K562 (cell line): ENCODE data around the gene TEX30. TPM values are rescaled to one million over a fixed set of nuclear protein-coding genes. Genes with fewer than 3 reads are reported as not detected.

Experiments used
- CHAMP1 ChIP-seq: fragments of 450-650 bp; IDR thresholded peaks from 2 replicates; pipeline ENCODE4 v1.6.1; 2016; ENCODE audit warnings: mild to moderate bottlenecking
- CREB1 ChIP-seq, 2 experiments: sonication (generic) in 1 of 2; formaldehyde crosslinking in 1 of 2; IDR thresholded peaks; 2 replicates each; pipeline versions ENCODE4 v1.6.1 to v1.8.0; 2012 to 2022; ENCODE audit warnings: inconsistent platforms in 1 of 2, mild to moderate bottlenecking in 1 of 2, missing genetic modification reagents in 1 of 2, moderate library complexity in 1 of 2
- CXXC5 ChIP-seq: fragments of 250-450 bp; sonication (Bioruptor Pico); IDR thresholded peaks from 2 replicates; pipeline ENCODE4 v1.8.0; 2022; ENCODE audit warnings: inconsistent platforms, mild to moderate bottlenecking, moderate library complexity
- ELF1 ChIP-seq: fragments of 200-800 bp; sonication (Bioruptor generic); IDR thresholded peaks from 2 replicates; pipeline ENCODE4 v1.6.1; 2016; ENCODE audit warnings: missing genetic modification characterization, missing compliant biosample characterization
- FOXO4 ChIP-seq: fragments of 450-650 bp; formaldehyde crosslinking; IDR thresholded peaks from 2 replicates; pipeline ENCODE4 v1.4.0; 2020; ENCODE audit warnings: mild to moderate bottlenecking, moderate library complexity
- FUS ChIP-seq: fragments of 200-400 bp; formaldehyde crosslinking; optimal IDR thresholded peaks from 2 replicates; pipeline ENCODE3; 2017; ENCODE audit warnings: low read depth, low read length
- HMGN3 ChIP-seq: IDR thresholded peaks from 2 replicates; pipeline ENCODE4 v1.6.1; 2011; ENCODE audit warnings: borderline replicate concordance, low read depth, mild to moderate bottlenecking, mixed read lengths, low read length; ENCODE audit not compliant: insufficient read length; ENCODE audit errors: extremely low read depth
- MBD2 ChIP-seq: sonication (generic); IDR thresholded peaks from 2 replicates; pipeline ENCODE4 v1.6.1; 2016; ENCODE audit warnings: low read depth, borderline replicate concordance
- NR2C2 ChIP-seq, 2 experiments: fragments of 200-800 bp in 1 of 2; sonication (Bioruptor generic) in 1 of 2; sonication (generic) in 1 of 2; formaldehyde crosslinking in 1 of 2; IDR thresholded peaks; 2 replicates each; pipeline versions ENCODE4 v1.6.1 to v1.8.0; 2016 to 2022; ENCODE audit warnings: mild to moderate bottlenecking in 1 of 2, missing compliant biosample characterization in 1 of 2, missing genetic modification characterization in 1 of 2, missing genetic modification reagents in 1 of 2
- RBFOX2 ChIP-seq: fragments of 200-400 bp; formaldehyde crosslinking; IDR thresholded peaks from 2 replicates; pipeline ENCODE4 v1.6.1; 2017; ENCODE audit warnings: low read depth, mild to moderate bottlenecking, low read length, moderate library complexity
- TFE3 ChIP-seq: fragments of 450-650 bp; formaldehyde crosslinking; IDR thresholded peaks from 2 replicates; pipeline ENCODE4 v1.4.0; 2020; ENCODE audit warnings: mild to moderate bottlenecking, mixed read lengths
- TRIM24 ChIP-seq, 2 experiments: fragments of 450-650 bp; IDR thresholded peaks; 2 replicates each; pipeline ENCODE4 v1.6.1; 2016
- VEZF1 ChIP-seq: fragments of 200-800 bp; sonication (Bioruptor generic); IDR thresholded peaks from 2 replicates; pipeline ENCODE4 v1.6.1; 2017; ENCODE audit warnings: missing genetic modification characterization, missing compliant biosample characterization
- ZNF395 ChIP-seq: fragments of 200-800 bp; sonication (Bioruptor generic); IDR thresholded peaks from 2 replicates; pipeline ENCODE4 v1.6.1; 2017; ENCODE audit warnings: missing genetic modification characterization, missing compliant biosample characterization
- ZNF431 ChIP-seq: sonication (generic); formaldehyde crosslinking; IDR thresholded peaks from 2 replicates; pipeline ENCODE4 v1.8.0; 2022; ENCODE audit warnings: mild to moderate bottlenecking, missing genetic modification reagents
- ZNF696 ChIP-seq: fragments of 250-450 bp; sonication (Bioruptor Pico); conservative IDR thresholded peaks from 2 replicates; pipeline ENCODE4 v1.4.0; 2020; ENCODE audit warnings: mild to moderate bottlenecking, moderate library complexity
- polyA plus RNA-seq, 8 experiments: library from polyadenylated mRNA; depleted of rRNA in 4 of 8; stranded (reverse) in 5 of 8; unstranded in 3 of 8; fragments of >200 nt; fragmentation: Nextera tagmentation in 2 of 8; fragmentation: Illumina TruSeq in 1 of 8; extraction: Ambion mirVana in 2 of 8; extraction: Trizol in 1 of 8; gene quantifications; 2 replicates each; pipeline versions ENCODE4 v1.2.1 to v1.2.3, GENCODE V29; 2011 to 2014; ENCODE audit warnings: inconsistent platforms in 1 of 8, missing spikeins in 1 of 8
- total RNA-seq, 7 experiments: library from RNA; depleted of rRNA in 6 of 7; stranded (reverse); fragments of >200 nt in 6 of 7; fragmentation: Illumina TruSeq in 2 of 7; extraction: Trizol in 2 of 7; gene quantifications; 2 replicates each; pipeline versions ENCODE4 v1.2.1 to v1.2.3, GENCODE V29; 2011 to 2021; ENCODE audit warnings: low replicate concordance in 1 of 7

Gene TEX30
- total and polyA plus RNA-seq, 9 of the 15 experiments (the other 6 are each of a cell fraction or from before 2014, with no cell fraction given) = 24.1 to 143 (median 37.3) TPM

- no peak for TF ChIP-seq FOXO4
- no peak for TF ChIP-seq TFE3 (CRISPR knock-in tag)
- peak; percentile 99 for TF ChIP-seq MBD2
- TF ChIP-seq CHAMP1 = no peak
- peak; percentile 54; the same call in 1 of the 2 replicates for TF ChIP-seq ELF1 (tag)
- TF ChIP-seq TRIM24 (IDR thresholded peaks at IDR 0.05) = no peak
- TF ChIP-seq VEZF1 (CRISPR knock-in tag) = no peak
- TF ChIP-seq ZNF395 (CRISPR knock-in tag) = 0 out of 2 replicates have a peak, but pooled peaks have one; percentile 49
- TF ChIP-seq ZNF696 (CRISPR knock-in tag) = no peak
- TF ChIP-seq CXXC5 (CRISPR knock-in tag) = peak; percentile 96
- TF ChIP-seq RBFOX2 = peak; percentile 70
- peak; percentile 10 for TF ChIP-seq HMGN3
- TF ChIP-seq FUS = no peak
- no peak for TF ChIP-seq ZNF431 (CRISPR knock-in tag)
- TF ChIP-seq CREB1 (IDR thresholded peaks at IDR 0.05) = peak; percentile 87
- TF ChIP-seq CREB1 (CRISPR knock-in tag; IDR thresholded peaks at IDR 0.05) = peak; percentile 80
- no peak for TF ChIP-seq NR2C2 (CRISPR knock-in tag; IDR thresholded peaks at IDR 0.05)
- TF ChIP-seq NR2C2 (tag; IDR thresholded peaks at IDR 0.05) = peak; percentile 43; the same call in 1 of the 2 replicates
Measured at GRCh38 chr13:102798581-102799425, 25.2 kb upstream of the TEX30 start, which contains the start of the genes BIVM and POGLUT2 (continued).
